ENCODE results near the gene GJB2. TPM values are rescaled to one million over a fixed set of nuclear protein-coding genes. Genes with fewer than 3 reads are reported as not detected.

The GJB2 gene
- 0.53 TPM for polyA plus RNA-seq (ENCODE audit: insufficient read length)

DNA sequence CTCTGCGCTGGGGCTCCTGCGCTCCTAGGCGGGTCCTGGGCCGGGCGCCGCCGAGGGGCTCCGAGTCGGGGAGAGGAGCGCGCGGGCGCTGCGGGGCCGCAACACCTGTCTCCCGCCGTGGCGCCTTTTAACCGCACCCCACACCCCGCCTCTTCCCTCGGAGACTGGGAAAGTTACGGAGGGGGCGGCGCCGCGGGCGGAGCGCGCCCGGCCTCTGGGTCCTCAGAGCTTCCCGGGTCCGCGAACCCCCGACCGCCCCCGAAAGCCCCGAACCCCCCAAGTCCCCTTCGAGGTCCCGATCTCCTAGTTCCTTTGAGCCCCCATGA, at the start of gene GJB2:
GJB2 (minus strand) TSS at position 103 of the 326 bp plus-strand sequence. CDS start 3,357 bp downstream, outside the sequence.
- no peak for DNase-seq

- no peak for DNase-seq
These were observed 48.9 kb upstream of the GJB2 start for GRCh38 chr13:20241593-20241992.

DNA sequence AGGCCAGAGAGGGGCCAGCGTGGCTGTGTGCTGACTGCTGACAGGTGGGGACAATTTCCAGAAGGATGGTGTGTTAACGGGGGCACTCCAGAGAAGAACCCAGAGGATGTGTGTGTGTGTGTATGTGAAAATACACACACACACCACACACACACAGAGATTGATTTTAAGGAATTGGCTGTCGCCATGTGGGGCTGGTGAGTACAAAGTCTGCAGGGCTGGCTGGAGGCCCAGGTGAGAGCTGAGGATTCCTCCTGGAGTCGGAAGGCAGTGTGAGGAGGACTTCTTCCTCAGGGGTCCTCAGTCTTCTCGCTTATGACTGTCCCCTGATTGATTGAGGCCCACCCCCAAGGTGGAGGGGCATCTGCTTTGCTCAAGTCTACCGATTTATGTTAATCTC, 47.0 kb upstream of the GJB2 start:
- DNase-seq, result no peak

DNA sequence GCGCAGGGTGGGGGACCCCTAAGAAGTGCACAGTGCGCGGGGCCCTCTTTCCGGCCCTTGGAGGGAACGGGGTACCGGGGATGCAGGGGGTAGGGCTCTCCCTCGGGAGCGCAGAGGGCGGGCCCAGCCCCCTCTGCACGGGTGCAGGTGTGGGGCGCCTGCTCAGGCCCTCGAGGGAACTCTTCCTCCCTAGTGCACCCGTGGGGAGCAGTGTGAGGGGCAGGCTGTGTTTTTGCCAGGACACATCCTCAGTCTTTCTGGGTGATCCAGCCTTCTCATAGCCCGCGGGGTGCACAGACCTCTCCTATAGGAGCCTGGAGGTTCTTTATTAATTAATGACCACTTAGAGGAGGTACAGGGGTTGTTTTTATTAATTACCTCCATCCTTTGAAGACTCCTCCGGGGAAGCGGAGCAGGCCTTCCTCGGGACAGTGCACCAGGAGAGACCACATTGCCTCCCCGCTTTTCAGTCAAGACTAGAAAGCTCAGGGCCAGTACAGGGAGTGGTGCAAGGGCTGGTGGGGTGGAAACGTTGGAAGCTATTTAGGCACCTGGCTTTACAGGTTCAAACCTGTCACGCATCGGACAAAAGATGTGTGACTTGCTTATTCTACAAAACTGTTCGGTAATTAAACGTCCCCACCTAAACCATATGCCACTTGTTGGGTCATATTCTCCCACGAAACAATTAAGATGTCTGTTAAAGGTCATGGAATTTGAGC, 40.0 kb upstream of the GJB2 start:
- no peak for DNase-seq

GRCh38 chr13:20231839-20232555, 39.3 kb upstream of the GJB2 start, which contains the start of gene GJB6:
GJB6 (minus strand) TSS chr13:20232319; CDS start chr13:20223480, 8,839 bp downstream.
- no peak for DNase-seq

DNA sequence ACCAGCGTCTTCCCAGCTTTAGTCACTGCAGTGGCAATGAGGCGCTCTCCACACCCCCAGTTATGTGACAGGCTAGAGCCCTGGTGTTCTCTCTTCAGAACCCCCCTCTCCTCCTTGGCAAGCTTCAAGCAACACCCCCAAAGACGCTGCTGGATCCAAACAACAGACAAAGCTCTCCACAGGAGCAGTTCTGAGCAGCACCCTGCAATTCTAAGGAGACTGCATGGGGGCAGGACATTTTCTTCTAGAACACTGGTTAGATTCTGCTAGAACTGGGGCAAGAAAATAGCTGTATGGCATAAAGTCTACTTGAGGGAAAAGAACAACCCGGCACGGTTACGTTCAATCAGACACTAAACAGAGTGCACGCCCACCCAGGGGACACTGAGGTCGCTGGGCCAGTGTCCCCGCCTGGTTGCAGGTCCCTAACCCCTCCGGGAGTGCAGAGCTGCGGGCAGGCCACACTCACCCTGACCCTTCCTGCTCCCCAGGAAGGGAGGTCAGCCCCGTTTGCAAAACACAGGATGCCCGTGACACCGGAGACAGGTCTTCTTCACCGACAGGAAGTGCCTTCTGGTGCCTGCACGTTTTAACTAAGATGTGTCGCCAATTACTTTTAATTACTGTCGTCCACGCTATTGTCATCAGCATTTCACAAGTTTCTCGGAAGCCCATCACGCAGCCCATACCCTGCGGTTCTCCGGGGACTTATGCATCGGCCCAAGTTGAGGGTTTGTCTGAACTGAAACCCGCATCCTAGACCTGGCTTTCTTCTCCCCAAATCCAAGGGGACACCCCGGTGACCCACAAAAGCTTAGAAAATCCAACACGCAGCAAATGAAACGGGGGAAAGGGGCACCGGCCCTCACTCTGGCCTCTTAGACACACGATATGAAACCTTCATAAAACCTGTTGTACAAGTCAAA, 38.4 kb upstream of the GJB2 start:
- DNase-seq, result no peak

DNA sequence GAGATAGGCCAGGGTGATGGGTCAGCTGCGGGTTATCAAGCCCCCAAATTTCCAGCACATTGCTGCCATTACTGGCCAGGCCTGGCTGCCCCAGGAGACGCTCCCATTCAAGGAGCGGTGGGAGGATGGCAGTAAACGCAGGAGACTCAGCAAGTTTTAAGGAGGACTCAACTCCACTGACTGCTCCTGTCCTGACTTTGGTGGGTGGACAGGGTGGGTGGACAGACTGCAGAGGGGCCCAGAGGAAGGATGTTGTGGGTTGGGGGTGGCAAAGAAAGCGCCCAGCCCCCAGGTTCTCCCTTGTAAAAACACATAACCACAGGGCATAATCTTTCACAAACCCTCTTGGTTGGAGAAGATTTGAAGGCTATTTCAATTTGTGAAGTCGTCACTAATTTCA, 35.0 kb upstream of the GJB2 start:
- DNase-seq, result no peak

DNA sequence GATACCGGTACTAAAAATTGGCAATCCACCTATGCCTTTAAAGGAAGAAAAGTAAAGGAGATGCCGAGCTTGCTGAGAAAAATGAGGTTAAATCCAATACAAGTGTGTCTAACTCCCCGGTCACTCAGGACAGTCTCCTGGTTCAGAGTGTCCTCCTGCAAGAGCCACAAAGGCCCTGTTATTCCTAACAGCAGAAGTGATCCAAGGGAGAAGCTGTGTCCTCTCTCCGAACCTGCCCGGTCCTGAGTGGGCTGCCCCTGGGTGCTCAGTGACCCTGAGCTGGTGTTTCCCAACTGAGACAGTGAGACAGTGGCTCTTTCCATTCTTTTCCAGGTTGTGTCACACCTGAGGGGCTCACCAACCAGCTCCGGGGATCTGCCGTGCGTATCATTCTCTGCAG, 34.5 kb upstream of the GJB2 start:
- DNase-seq, result no peak

GRCh38 chr13:20222553-20222952, 29.8 kb upstream of the GJB2 start:
- no peak for DNase-seq

- DNase-seq, result no peak
These were observed 29.0 kb upstream of the GJB2 start for GRCh38 chr13:20221772-20222171.

- no peak for DNase-seq
These were observed 26.8 kb upstream of the GJB2 start for GRCh38 chr13:20219577-20219976.

DNA sequence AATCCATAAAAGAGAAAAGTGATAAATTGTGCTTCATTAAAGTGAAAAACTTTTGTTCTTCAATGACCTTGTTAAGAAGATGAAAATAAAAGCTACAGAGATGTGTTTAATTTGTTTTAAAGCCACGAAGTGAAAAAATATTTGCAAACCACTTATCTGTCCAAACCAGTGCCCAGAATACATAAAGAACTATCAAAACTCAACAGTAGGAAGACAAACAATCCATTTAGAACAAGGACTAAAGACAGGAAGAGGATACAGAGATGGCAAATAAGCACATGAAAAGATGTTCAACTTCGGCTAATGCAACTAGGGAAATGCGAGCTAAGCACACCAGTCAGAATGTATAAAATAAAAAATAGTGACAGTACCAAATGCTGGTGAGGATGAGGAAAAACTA, 24.4 kb upstream of the GJB2 start:
- DNase-seq, result no peak

GRCh38 chr13:20209948-20210347, 17.2 kb upstream of the GJB2 start:
- DNase-seq, result no peak

- no peak for DNase-seq
These were observed 14.0 kb upstream of the GJB2 start for GRCh38 chr13:20206698-20207235.

GRCh38 chr13:20206065-20206697, 13.4 kb upstream of the GJB2 start:
- DNase-seq, result no peak

GRCh38 chr13:20198781-20199180, 6.0 kb upstream of the GJB2 start:
- no peak for DNase-seq

- DNase-seq, result no peak
These were observed 4.7 kb upstream of the GJB2 start for GRCh38 chr13:20197361-20197834.

- no peak for DNase-seq
These were observed 3.1 kb upstream of the GJB2 start for GRCh38 chr13:20195801-20196200.

- no peak for DNase-seq
These were observed 1.3 kb upstream of the GJB2 start for GRCh38 chr13:20193907-20194631.

DNA sequence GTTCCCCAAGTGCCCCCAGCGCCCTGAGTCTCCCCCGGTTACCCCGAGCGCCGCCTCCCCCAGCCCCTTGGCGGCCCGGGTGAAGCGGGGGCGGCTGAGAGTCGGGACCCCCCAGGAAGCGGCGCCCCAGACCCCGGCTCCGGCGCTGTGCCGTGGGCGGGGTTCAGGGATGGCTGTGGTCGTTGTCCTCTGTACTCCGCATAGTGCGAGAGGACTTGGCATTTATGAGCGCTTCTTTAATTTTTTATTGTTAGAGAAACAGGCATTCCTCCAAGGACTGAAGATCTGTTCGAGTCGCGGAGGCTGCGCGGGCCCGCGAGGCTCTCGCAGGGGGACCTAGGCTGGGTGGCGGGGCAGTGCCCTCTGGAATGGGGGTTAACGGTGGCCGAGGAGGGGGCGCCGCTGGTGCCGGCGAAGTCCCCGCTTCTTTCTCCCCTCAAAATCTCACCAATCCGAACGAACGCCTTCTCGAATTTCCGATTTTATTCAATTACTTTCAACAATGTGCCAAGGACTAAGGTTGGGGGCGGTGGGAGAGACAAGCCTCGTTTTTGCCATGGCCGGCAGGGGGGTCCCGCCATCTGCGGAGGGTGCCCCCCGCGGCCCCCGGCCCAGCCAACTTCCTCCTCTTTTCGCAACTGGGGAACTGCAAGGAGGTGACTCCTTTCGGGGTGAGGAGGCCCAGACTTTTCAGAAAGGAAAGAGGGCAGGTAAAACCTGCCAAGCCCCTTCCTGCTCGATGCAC, 596 bp upstream of the GJB2 start:
- no peak for DNase-seq
